Endothelial cell of umbilical vein (primary cell): ENCODE data around the gene ZNF891.

ENCODE experiments used
- CTCF ChIP-seq, 2 donors: IDR thresholded peaks; 1 replicate in 1 of 2; 2 replicates in 1 of 2; pipeline ENCODE4 v1.5.1; 2011; ENCODE audit warnings: low read length in 2 of 2, mild to moderate bottlenecking in 2 of 2, moderate library complexity in 2 of 2, control low read depth in 1 of 2, inconsistent platforms in 1 of 2, low read depth in 1 of 2; ENCODE audit not compliant: insufficient read depth in 1 of 2; ENCODE audit errors: extremely low read depth in 1 of 2
- EZH2 ChIP-seq: IDR thresholded peaks from 2 replicates; pipeline ENCODE4 v1.6.1; 2012; ENCODE audit warnings: borderline replicate concordance, low read depth, mild to moderate bottlenecking, moderate library complexity, low read length, inconsistent platforms; ENCODE audit not compliant: severe bottlenecking
- FOS ChIP-seq: IDR thresholded peaks from 2 replicates; pipeline ENCODE4 v1.6.1; 2011; ENCODE audit warnings: mild to moderate bottlenecking, low read length, moderate library complexity, borderline replicate concordance; ENCODE audit not compliant: insufficient read depth
- GATA2 ChIP-seq: IDR thresholded peaks from 2 replicates; pipeline ENCODE4 v1.7.0; 2011; ENCODE audit warnings: low read depth, mild to moderate bottlenecking, moderate library complexity, mixed read lengths, low read length; ENCODE audit not compliant: insufficient read length, insufficient read depth
- JUN ChIP-seq: IDR thresholded peaks from 2 replicates; pipeline ENCODE4 v1.6.1; 2011; ENCODE audit warnings: borderline replicate concordance, low read depth; ENCODE audit not compliant: insufficient read length, insufficient read depth
- MAX ChIP-seq: IDR thresholded peaks from 2 replicates; pipeline ENCODE4 v1.6.1; 2011; ENCODE audit not compliant: insufficient read depth, insufficient read length
- MYC ChIP-seq: IDR thresholded peaks from one replicate; pipeline ENCODE4 v1.6.1; 2011; ENCODE audit warnings: mild to moderate bottlenecking, low read depth, low read length
- POLR2A ChIP-seq: IDR thresholded peaks from 2 replicates; pipeline ENCODE4 v1.6.1; 2012; ENCODE audit warnings: low read depth, mild to moderate bottlenecking, control low read depth, low read length
- POLR2AphosphoS5 ChIP-seq: IDR thresholded peaks from 2 replicates; pipeline ENCODE4 v1.6.1; 2012; ENCODE audit warnings: low read depth, mild to moderate bottlenecking, control low read depth, low read length, moderate library complexity; ENCODE audit not compliant: insufficient read depth

DNA sequence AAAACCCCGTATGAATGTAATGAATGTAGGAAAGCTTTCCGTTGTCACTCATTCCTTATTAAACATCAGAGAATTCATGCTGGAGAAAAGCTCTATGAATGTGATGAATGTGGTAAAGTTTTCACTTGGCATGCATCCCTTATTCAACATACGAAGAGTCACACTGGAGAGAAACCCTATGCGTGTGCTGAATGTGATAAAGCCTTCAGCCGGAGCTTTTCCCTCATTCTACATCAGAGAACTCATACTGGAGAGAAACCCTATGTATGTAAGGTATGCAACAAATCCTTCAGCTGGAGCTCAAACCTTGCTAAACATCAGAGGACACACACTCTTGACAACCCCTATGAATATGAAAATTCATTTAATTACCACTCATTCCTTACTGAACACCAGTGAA is 23.8 kb downstream of the ZNF891 start:
- TF ChIP-seq POLR2A (no peak), POLR2AphosphoS5 (no peak), CTCF (IDR thresholded peaks at IDR 0.05; ENCODE audit: extremely low read depth in 1 of 2, insufficient read depth in 1 of 2, low read depth in 1 of 2, low read length in 2 of 2) (no peak), FOS (no peak), MYC (no peak), EZH2 (no peak), MAX (no peak), JUN (no peak), GATA2 (no peak)
